Bone marrow (tissue), 2 donors: ENCODE measurements around the gene HOXB8.

Source experiments
- DNase-seq, 2 donors: peaks; one replicate each; lab custom pipeline; 2025; lab: John Stamatoyannopoulos, UW

Gene HOXB8

GRCh38 chr17:48567646-48568354 is 47.3 kb downstream of the HOXB8 start:
- no peak for DNase-seq

GRCh38 chr17:48567209-48567608 is 47.9 kb downstream of the HOXB8 start:
- no peak for DNase-seq

GRCh38 chr17:48566717-48567116 is 48.4 kb downstream of the HOXB8 start:
- no peak for DNase-seq

DNA sequence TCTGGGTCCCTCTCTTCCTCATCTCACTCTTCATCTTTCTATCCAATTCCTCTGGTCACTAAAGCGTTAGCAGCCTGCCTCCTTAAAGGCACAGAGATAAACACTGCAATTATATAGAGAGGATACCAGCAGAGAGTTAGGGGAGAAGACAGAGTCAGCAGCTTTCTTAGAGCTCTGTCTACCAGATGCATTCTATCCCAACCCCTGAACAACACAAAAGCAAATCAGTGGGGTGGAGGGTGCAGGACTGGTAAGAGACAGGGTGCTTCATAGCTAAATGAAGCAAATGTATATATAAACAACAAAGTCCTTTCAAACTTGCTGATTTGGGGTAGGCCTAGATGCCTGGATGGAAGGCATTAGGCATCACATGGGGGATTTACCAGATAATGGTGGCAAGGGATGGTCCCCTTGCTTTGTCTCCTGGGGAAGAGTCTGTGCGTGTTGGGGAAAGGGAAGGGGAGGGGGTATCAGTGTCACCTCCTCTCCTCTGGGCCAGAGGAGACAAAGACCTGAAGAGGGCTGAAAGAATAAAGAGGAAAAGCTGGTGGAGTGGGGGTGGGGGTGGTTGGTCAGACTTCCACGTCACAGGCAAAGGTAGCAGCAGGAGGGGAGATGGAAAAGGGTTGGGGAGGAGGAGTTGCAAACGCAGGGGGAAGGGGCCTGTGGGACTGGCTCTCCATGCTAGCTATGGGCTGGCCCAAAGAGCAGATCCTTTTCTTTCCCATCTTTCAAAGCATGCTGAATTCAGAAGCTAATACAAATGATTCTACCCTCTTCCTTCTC is 49.0 kb downstream of the HOXB8 start:
- DNase-seq = no peak

- DNase-seq = no peak
Observed at GRCh38 chr17:48565022-48565554, 50.0 kb downstream of the HOXB8 start.

GRCh38 chr17:48564188-48565021 is 50.7 kb downstream of the HOXB8 start:
- DNase-seq = no peak

- DNase-seq = no peak
Observed at GRCh38 chr17:48563867-48564187, 51.3 kb downstream of the HOXB8 start.

- DNase-seq = no peak
Observed at GRCh38 chr17:48563385-48563838, 51.7 kb downstream of the HOXB8 start.

- no peak for DNase-seq
Observed at GRCh38 chr17:48562934-48563333, 52.2 kb downstream of the HOXB8 start.
